ENCODE data around the gene CCDC24. TPM values are rescaled to one million over a fixed set of nuclear protein-coding genes. Genes with fewer than 3 reads are reported as not detected.
A peak's percentile ranks its signal among the peaks of the same experiment; 100 is the strongest.

The CCDC24 gene
- total and polyA plus RNA-seq, 2 donors (not counting 3 experiments of a cell fraction or from before 2014, with no cell fraction given) = 2.2 to 3.1 TPM

DNA sequence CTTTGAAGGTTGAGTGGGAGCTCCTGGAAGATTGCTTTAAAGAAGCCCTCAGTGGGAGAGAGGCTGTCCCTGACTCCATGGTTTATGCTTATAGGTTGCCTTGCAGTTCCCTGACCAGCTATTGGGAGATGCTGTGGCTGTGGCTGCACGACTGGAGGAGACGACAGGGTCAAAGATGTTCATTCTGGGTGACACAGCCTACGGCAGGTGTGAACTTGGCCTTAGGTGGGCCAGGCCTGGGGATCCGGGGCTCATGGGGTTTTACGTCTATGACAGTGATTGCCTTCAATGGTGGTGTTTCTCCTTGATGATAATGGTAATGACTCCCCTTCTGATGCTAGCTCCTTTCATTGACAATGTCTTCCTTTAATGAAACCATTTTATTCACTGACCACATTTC lies 20.9 kb upstream of the CCDC24 start:
- no peak for FAIRE-seq
- peak overlapping the region; percentile 70 for H3K4me2 ChIP-seq (ENCODE audit: insufficient read depth, low read length)
- CTCF ChIA-PET = interaction anchor here (0.9 to 1.5 kb wide), 2 partner anchors 77 to 207 kb away, joined by 4 to 5 read pairs; no protein-coding TSS in a partner anchor
- peaks cover 12% of the 10 kb centered on the region for H3K4me1 ChIP-seq (ENCODE audit: control insufficient read depth, extremely low read depth, insufficient read depth, low read length)
- POLR2A ChIA-PET = interaction anchor here (1.4 kb wide), 1 partner anchor 321 kb away, joined by 3 read pairs; the partner anchor contains the start of gene KDM4A
- no peak overlapping the region for H3K27ac ChIP-seq (ENCODE audit: insufficient read depth, low read depth, low read length)
- peaks cover 11% of the 10 kb centered on the region for H3K79me2 ChIP-seq (ENCODE audit: control insufficient read depth, insufficient read depth, low read length)
- H3K9me1 ChIP-seq (replicated peaks; ENCODE audit: control insufficient read depth, extremely low read depth, insufficient read depth, low read length) = no peaks in the 10 kb centered on the region
- H2AFZ ChIP-seq (ENCODE audit: low read depth, low read length) = no peak overlapping the region
- no peaks in the 10 kb centered on the region for H3K9me3 ChIP-seq (replicated peaks; ENCODE audit: control insufficient read depth, insufficient read depth, low read length)
- TF ChIP-seq EZH2 (IDR thresholded peaks at IDR 0.05; ENCODE audit: borderline replicate concordance, low read depth, low read length, severe bottlenecking) (no peak), FOS (IDR thresholded peaks at IDR 0.05; ENCODE audit: borderline replicate concordance, insufficient read depth, low read length) (no peak), GATA2 (IDR thresholded peaks at IDR 0.05; ENCODE audit: insufficient read depth, insufficient read length, low read depth, low read length) (no peak), POLR2AphosphoS5 (IDR thresholded peaks at IDR 0.05; ENCODE audit: insufficient read depth, low read depth, low read length) (no peak), JUN (IDR thresholded peaks at IDR 0.05; ENCODE audit: borderline replicate concordance, insufficient read depth, insufficient read length, low read depth) (no peak), MYC (IDR thresholded peaks at IDR 0.05; ENCODE audit: low read depth, low read length) (no peak), POLR2A (IDR thresholded peaks at IDR 0.05; ENCODE audit: low read depth, low read length) (no peak)
- TF ChIP-seq, protein P1, sequence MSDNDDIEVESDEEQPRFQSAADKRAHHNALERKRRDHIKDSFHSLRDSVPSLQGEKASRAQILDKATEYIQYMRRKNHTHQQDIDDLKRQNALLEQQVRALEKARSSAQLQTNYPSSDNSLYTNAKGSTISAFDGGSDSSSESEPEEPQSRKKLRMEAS (IDR thresholded peaks at IDR 0.05; ENCODE audit: insufficient read depth, insufficient read length) = no peak
- TF ChIP-seq, protein P2, sequence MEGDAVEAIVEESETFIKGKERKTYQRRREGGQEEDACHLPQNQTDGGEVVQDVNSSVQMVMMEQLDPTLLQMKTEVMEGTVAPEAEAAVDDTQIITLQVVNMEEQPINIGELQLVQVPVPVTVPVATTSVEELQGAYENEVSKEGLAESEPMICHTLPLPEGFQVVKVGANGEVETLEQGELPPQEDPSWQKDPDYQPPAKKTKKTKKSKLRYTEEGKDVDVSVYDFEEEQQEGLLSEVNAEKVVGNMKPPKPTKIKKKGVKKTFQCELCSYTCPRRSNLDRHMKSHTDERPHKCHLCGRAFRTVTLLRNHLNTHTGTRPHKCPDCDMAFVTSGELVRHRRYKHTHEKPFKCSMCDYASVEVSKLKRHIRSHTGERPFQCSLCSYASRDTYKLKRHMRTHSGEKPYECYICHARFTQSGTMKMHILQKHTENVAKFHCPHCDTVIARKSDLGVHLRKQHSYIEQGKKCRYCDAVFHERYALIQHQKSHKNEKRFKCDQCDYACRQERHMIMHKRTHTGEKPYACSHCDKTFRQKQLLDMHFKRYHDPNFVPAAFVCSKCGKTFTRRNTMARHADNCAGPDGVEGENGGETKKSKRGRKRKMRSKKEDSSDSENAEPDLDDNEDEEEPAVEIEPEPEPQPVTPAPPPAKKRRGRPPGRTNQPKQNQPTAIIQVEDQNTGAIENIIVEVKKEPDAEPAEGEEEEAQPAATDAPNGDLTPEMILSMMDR (IDR thresholded peaks at IDR 0.05; ENCODE audit: extremely low read depth in 1 of 2, insufficient read depth in 1 of 2, low read depth in 1 of 2, low read length in 2 of 2) = no peak
- H3K4me3 ChIP-seq (replicated peaks in 1 of 3; ENCODE audit: insufficient read depth in 1 of 3, low read depth in 1 of 3, low read length in 3 of 3) = peak overlapping the region; percentile 49 to 87 (median 60)
- BruUV-seq (replicated peaks) = no TSS peak
- H3K9ac ChIP-seq (replicated peaks; ENCODE audit: extremely low read depth, insufficient read depth, low read length) = peak overlapping the region; percentile 26
- DNase-seq (ENCODE audit: low read depth, low spot score) = no peak
- H4K20me1 ChIP-seq (replicated peaks; ENCODE audit: control insufficient read depth, extremely low read depth, insufficient read depth, low read length) = no peaks in the 10 kb centered on the region
- dilution Hi-C loops (cut with MboI; ENCODE audit: extremely low pct_ligation_motif_present, low sequenced_read_pairs) = no loop called here
- no peaks in the 10 kb centered on the region for H3K27me3 ChIP-seq (ENCODE audit: control insufficient read depth in 2 of 2, insufficient read depth in 2 of 2, low read length in 2 of 2)
- intact Hi-C loops (cut with micrococcal nuclease) = no loop called here
- peaks cover 0 to 14% of the 10 kb centered on the region in 2 experiments for H3K36me3 ChIP-seq (ENCODE audit: control insufficient read depth in 2 of 2, extremely low read depth in 1 of 2, insufficient read depth in 2 of 2, low read length in 2 of 2)

Measured in endothelial cell of umbilical vein (primary cell).